Measurements from ENCODE around the gene TBC1D7. TPM values are rescaled to one million over a fixed set of nuclear protein-coding genes. Genes with fewer than 3 reads are reported as not detected.

Gene TBC1D7
- total RNA-seq, 1 experiment from 2014 or later, result 13.7 TPM

- no peak for TF ChIP-seq ZBTB33 (IDR thresholded peaks at IDR 0.05; ENCODE audit: extremely low read depth, insufficient replicate concordance, low read length)
- TF ChIP-seq YY1 (IDR thresholded peaks at IDR 0.05; ENCODE audit: extremely low read depth, insufficient replicate concordance, low read depth, low read length), result no peak
- TF ChIP-seq ELF1 (IDR thresholded peaks at IDR 0.05; ENCODE audit: borderline replicate concordance, low read depth), result no peak
- TF ChIP-seq ATF3 (IDR thresholded peaks at IDR 0.05), result no peak
- no peak for TF ChIP-seq JUND (IDR thresholded peaks at IDR 0.05)
- no peak for TF ChIP-seq MAX (IDR thresholded peaks at IDR 0.05)
- no peak for TF ChIP-seq SRF (IDR thresholded peaks at IDR 0.05; ENCODE audit: low read depth)
- TF ChIP-seq POLR2AphosphoS5 (IDR thresholded peaks at IDR 0.05; ENCODE audit: low read depth, low read length), result no peak
Observed at GRCh38 chr6:13303668-13304017, 24.7 kb downstream of the TBC1D7 start (continued).

- intact Hi-C loops (cut with micrococcal nuclease), result no loop called here
- Histone ChIP-seq H3K4me1 (ENCODE audit: control insufficient read depth in 1 of 2, insufficient read depth in 2 of 2, low read length in 2 of 2) (peaks cover 0 to 16% of the 10 kb centered on the region in 2 experiments; a peak in 2 of 4 replicates), H3K9ac (ENCODE audit: low read length) (no peak overlapping the region), H3K79me2 (ENCODE audit: insufficient read depth, low read length) (no peaks in the 10 kb centered on the region), H3K9me2 (ENCODE audit: insufficient read depth) (no peaks in the 10 kb centered on the region), H3K27ac (ENCODE audit: low read depth, low read length) (no peak overlapping the region), H3K27me3 (ENCODE audit: insufficient read depth, low read length) (no peaks in the 10 kb centered on the region), H4K20me1 (ENCODE audit: insufficient read depth) (no peaks in the 10 kb centered on the region), H3K4me3 (replicated peaks in 1 of 2; ENCODE audit: low read depth in 1 of 2, low read length in 2 of 2) (no peak overlapping the region), H2AFZ (ENCODE audit: low read depth, low read length, poor library complexity, severe bottlenecking) (no peak overlapping the region), H3K4me2 (ENCODE audit: low read length) (peak overlapping the region; percentile 12; the same call in 1 of the 2 replicates), H3K36me3 (ENCODE audit: control insufficient read depth in 1 of 2, insufficient read depth in 2 of 2, low read length in 2 of 2) (peaks cover 0 to 11% of the 10 kb centered on the region in 2 experiments; a peak in 1 of 4 replicates), H3K9me3 (ENCODE audit: control insufficient read depth in 1 of 2, insufficient read depth in 1 of 2, low read depth in 1 of 2, low read length in 2 of 2) (no peaks in the 10 kb centered on the region)
- ATAC-seq (peak; percentile 34; the same call in 1 of the 2 replicates), DNase-seq (ENCODE audit: low read depth, low spot score) (peak; percentile 33)
- RAD21 ChIA-PET (ENCODE audit: low non-redundant PET in 1 of 2, low total read pairs in 2 of 2, uncharacterized antibody in 2 of 2, unreplicated experiment in 2 of 2), result interaction anchor here in 1 of 2 experiments (0.7 kb wide), 1 partner anchor 621 kb away, joined by 3 read pairs; no protein-coding TSS in a partner anchor
- peak; percentile 26; the same call in 1 of the 2 replicates for TF ChIP-seq CEBPB (IDR thresholded peaks at IDR 0.05; ENCODE audit: low read depth)
- TF ChIP-seq YY1 (IDR thresholded peaks at IDR 0.05; ENCODE audit: extremely low read depth, insufficient replicate concordance, low read depth, low read length), result no peak
- no peak for TF ChIP-seq CTCF (IDR thresholded peaks at IDR 0.05 in 2 of 3, conservative IDR thresholded peaks at IDR 0.05 in 1 of 3; ENCODE audit: borderline replicate concordance in 1 of 3, insufficient read depth in 1 of 3, low read depth in 2 of 3, low read length in 2 of 3)
- no peak for TF ChIP-seq ZBTB33 (IDR thresholded peaks at IDR 0.05; ENCODE audit: extremely low read depth, insufficient replicate concordance, low read length)
- TF ChIP-seq FOSL1 (IDR thresholded peaks at IDR 0.05; ENCODE audit: low read depth), result no peak
- no peak for TF ChIP-seq EZH2 (IDR thresholded peaks at IDR 0.05)
- POLR2A ChIA-PET, result no interaction called here
- BruUV-seq (replicated peaks), result no TSS peak
- CTCF ChIA-PET, result no interaction called here
Observed at GRCh38 chr6:13302751-13303667, 25.3 kb downstream of the TBC1D7 start.

All from HCT116 (cell line).